ENCODE results near the gene MAN1A1. TPM values are rescaled to one million over a fixed set of nuclear protein-coding genes. Genes with fewer than 3 reads are reported as not detected.

MAN1A1 gene
- polyA plus RNA-seq, 4 donors = 17.7 to 129 (median 34.7) TPM

GRCh38 chr6:119259027-119259426, 90.5 kb downstream of the MAN1A1 start:
- H3K9me3 ChIP-seq (ENCODE audit: control insufficient read depth in 2 of 2, insufficient read depth in 1 of 2, low read depth in 1 of 2, low read length in 1 of 2) = peaks cover 0 to 3% of the 10 kb centered on the region in 2 donors
- no peaks in the 10 kb centered on the region for H3K4me1 ChIP-seq (ENCODE audit: control insufficient read depth in 3 of 3, insufficient read depth in 2 of 3, low read depth in 1 of 3, low read length in 2 of 3)
- H3K27ac ChIP-seq (ENCODE audit: low read depth in 1 of 3, low read length in 2 of 3) = no peak overlapping the region
- DNase-seq = peak; percentile 20 to 60
- WGBS, 3 donors = 8 to 53% (median 17%) methylated on average over 1 of the region's 1 CpG
- FAIRE-seq = peak; percentile 84
- no peak overlapping the region for H3K4me3 ChIP-seq (ENCODE audit: low read depth in 1 of 3, low read length in 3 of 3)
- H3K27me3 ChIP-seq (ENCODE audit: control insufficient read depth in 3 of 3, insufficient read depth in 3 of 3, low read length in 3 of 3) = no peaks in the 10 kb centered on the region
- peaks cover 0 to 4% (median 0%) of the 10 kb centered on the region in 3 donors for H3K36me3 ChIP-seq (ENCODE audit: control insufficient read depth in 3 of 3, insufficient read depth in 2 of 3, low read depth in 1 of 3, low read length in 3 of 3)

- H3K27ac ChIP-seq (ENCODE audit: low read depth in 1 of 3, low read length in 2 of 3) = no peak overlapping the region
- DNase-seq (no peak), FAIRE-seq (no peak)
- H3K4me1 ChIP-seq (ENCODE audit: control insufficient read depth in 3 of 3, insufficient read depth in 2 of 3, low read depth in 1 of 3, low read length in 2 of 3) = no peaks in the 10 kb centered on the region
- 94 to 97% (median 96%) methylated on average over 1 of the region's 1 CpG for WGBS, 3 donors
- peaks cover 0 to 1% of the 10 kb centered on the region in 2 donors for H3K9me3 ChIP-seq (ENCODE audit: control insufficient read depth in 2 of 2, insufficient read depth in 1 of 2, low read depth in 1 of 2, low read length in 1 of 2)
- no peak overlapping the region for H3K4me3 ChIP-seq (ENCODE audit: low read depth in 1 of 3, low read length in 3 of 3)
- H3K36me3 ChIP-seq (ENCODE audit: control insufficient read depth in 3 of 3, insufficient read depth in 2 of 3, low read depth in 1 of 3, low read length in 3 of 3) = peaks cover 0 to 4% (median 0%) of the 10 kb centered on the region in 3 donors
- H3K27me3 ChIP-seq (ENCODE audit: control insufficient read depth in 3 of 3, insufficient read depth in 3 of 3, low read length in 3 of 3) = no peaks in the 10 kb centered on the region
Measured at GRCh38 chr6:119257726-119258125, 91.8 kb downstream of the MAN1A1 start.

- H3K27ac ChIP-seq (ENCODE audit: low read depth in 1 of 3, low read length in 2 of 3) = peak overlapping the region in 1 of 3 donors; percentile 24
- no peaks in the 10 kb centered on the region for H3K4me1 ChIP-seq (ENCODE audit: control insufficient read depth in 3 of 3, insufficient read depth in 2 of 3, low read depth in 1 of 3, low read length in 2 of 3)
- DNase-seq = no peak
- peaks cover 0 to 4% (median 0%) of the 10 kb centered on the region in 3 donors for H3K36me3 ChIP-seq (ENCODE audit: control insufficient read depth in 3 of 3, insufficient read depth in 2 of 3, low read depth in 1 of 3, low read length in 3 of 3)
- H3K27me3 ChIP-seq (ENCODE audit: control insufficient read depth in 3 of 3, insufficient read depth in 3 of 3, low read length in 3 of 3) = no peaks in the 10 kb centered on the region
- 69 to 99% (median 90%) methylated on average over 2 of the region's 2 CpGs for WGBS, 3 donors
- no peak overlapping the region for H3K4me3 ChIP-seq (ENCODE audit: low read depth in 1 of 3, low read length in 3 of 3)
- FAIRE-seq = no peak
- H3K9me3 ChIP-seq (ENCODE audit: control insufficient read depth in 2 of 2, insufficient read depth in 1 of 2, low read depth in 1 of 2, low read length in 1 of 2) = no peaks in the 10 kb centered on the region
Measured at GRCh38 chr6:119256978-119257462, 92.5 kb downstream of the MAN1A1 start.

- no peak for DNase-seq
- Histone ChIP-seq H3K4me1 (ENCODE audit: control insufficient read depth in 3 of 3, insufficient read depth in 2 of 3, low read depth in 1 of 3, low read length in 2 of 3) (no peaks in the 10 kb centered on the region), H3K4me3 (ENCODE audit: low read depth in 1 of 3, low read length in 3 of 3) (no peak overlapping the region), H3K36me3 (ENCODE audit: control insufficient read depth in 3 of 3, insufficient read depth in 2 of 3, low read depth in 1 of 3, low read length in 3 of 3) (peaks cover 0 to 4% (median 0%) of the 10 kb centered on the region in 3 donors), H3K27ac (ENCODE audit: low read depth in 1 of 3, low read length in 2 of 3) (no peak overlapping the region), H3K27me3 (ENCODE audit: control insufficient read depth in 3 of 3, insufficient read depth in 3 of 3, low read length in 3 of 3) (no peaks in the 10 kb centered on the region), H3K9me3 (ENCODE audit: control insufficient read depth in 2 of 2, insufficient read depth in 1 of 2, low read depth in 1 of 2, low read length in 1 of 2) (no peaks in the 10 kb centered on the region)
- no peak for FAIRE-seq
- WGBS, 3 donors = 88 to 95% (median 93%) methylated on average over 5 of the region's 5 CpGs
Measured at GRCh38 chr6:119256392-119256791, 93.2 kb downstream of the MAN1A1 start.

- no peak for FAIRE-seq
- 89 to 92% (median 91%) methylated on average over 3 of the region's 3 CpGs for WGBS, 3 donors
- no peaks in the 10 kb centered on the region for H3K9me3 ChIP-seq (ENCODE audit: control insufficient read depth in 2 of 2, insufficient read depth in 1 of 2, low read depth in 1 of 2, low read length in 1 of 2)
- no peak overlapping the region for H3K4me3 ChIP-seq (ENCODE audit: low read depth in 1 of 3, low read length in 3 of 3)
- H3K36me3 ChIP-seq (ENCODE audit: control insufficient read depth in 3 of 3, insufficient read depth in 2 of 3, low read depth in 1 of 3, low read length in 3 of 3) = peaks cover 0 to 4% (median 0%) of the 10 kb centered on the region in 3 donors
- H3K27me3 ChIP-seq (ENCODE audit: control insufficient read depth in 3 of 3, insufficient read depth in 3 of 3, low read length in 3 of 3) = no peaks in the 10 kb centered on the region
- DNase-seq = no peak
- no peak overlapping the region for H3K27ac ChIP-seq (ENCODE audit: low read depth in 1 of 3, low read length in 2 of 3)
- H3K4me1 ChIP-seq (ENCODE audit: control insufficient read depth in 3 of 3, insufficient read depth in 2 of 3, low read depth in 1 of 3, low read length in 2 of 3) = no peaks in the 10 kb centered on the region
Measured at GRCh38 chr6:119255492-119255891, 94.1 kb downstream of the MAN1A1 start.

GRCh38 chr6:119250036-119250435, 99.5 kb downstream of the MAN1A1 start:
- Histone ChIP-seq H3K27me3 (ENCODE audit: control insufficient read depth in 3 of 3, insufficient read depth in 3 of 3, low read length in 3 of 3) (no peaks in the 10 kb centered on the region), H3K27ac (ENCODE audit: low read depth in 1 of 3, low read length in 2 of 3) (no peak overlapping the region), H3K4me1 (ENCODE audit: control insufficient read depth in 3 of 3, insufficient read depth in 2 of 3, low read depth in 1 of 3, low read length in 2 of 3) (no peaks in the 10 kb centered on the region), H3K4me3 (ENCODE audit: low read depth in 1 of 3, low read length in 3 of 3) (no peak overlapping the region), H3K36me3 (ENCODE audit: control insufficient read depth in 3 of 3, insufficient read depth in 2 of 3, low read depth in 1 of 3, low read length in 3 of 3) (peaks cover 2 to 9% (median 9%) of the 10 kb centered on the region in 3 donors), H3K9me3 (ENCODE audit: control insufficient read depth in 2 of 2, insufficient read depth in 1 of 2, low read depth in 1 of 2, low read length in 1 of 2) (no peaks in the 10 kb centered on the region)
- WGBS, 3 donors = 96 to 98% (median 97%) methylated on average over 2 of the region's 2 CpGs
- no peak for DNase-seq
- no peak for FAIRE-seq

GRCh38 chr6:119249319-119249718, 100.2 kb downstream of the MAN1A1 start:
- Histone ChIP-seq H3K27ac (ENCODE audit: low read depth in 1 of 3, low read length in 2 of 3) (no peak overlapping the region), H3K36me3 (ENCODE audit: control insufficient read depth in 3 of 3, insufficient read depth in 2 of 3, low read depth in 1 of 3, low read length in 3 of 3) (peaks cover 2 to 9% (median 9%) of the 10 kb centered on the region in 3 donors), H3K4me1 (ENCODE audit: control insufficient read depth in 3 of 3, insufficient read depth in 2 of 3, low read depth in 1 of 3, low read length in 2 of 3) (no peaks in the 10 kb centered on the region), H3K27me3 (ENCODE audit: control insufficient read depth in 3 of 3, insufficient read depth in 3 of 3, low read length in 3 of 3) (no peaks in the 10 kb centered on the region), H3K9me3 (ENCODE audit: control insufficient read depth in 2 of 2, insufficient read depth in 1 of 2, low read depth in 1 of 2, low read length in 1 of 2) (no peaks in the 10 kb centered on the region), H3K4me3 (ENCODE audit: low read depth in 1 of 3, low read length in 3 of 3) (no peak overlapping the region)
- DNase-seq (no peak), FAIRE-seq (no peak)
- 91 to 97% (median 96%) methylated on average over 4 of the region's 4 CpGs for WGBS, 3 donors

- peaks cover 2 to 9% (median 7%) of the 10 kb centered on the region in 3 donors for H3K36me3 ChIP-seq (ENCODE audit: control insufficient read depth in 3 of 3, insufficient read depth in 2 of 3, low read depth in 1 of 3, low read length in 3 of 3)
- no peak overlapping the region for H3K4me3 ChIP-seq (ENCODE audit: low read depth in 1 of 3, low read length in 3 of 3)
- no peaks in the 10 kb centered on the region for H3K4me1 ChIP-seq (ENCODE audit: control insufficient read depth in 3 of 3, insufficient read depth in 2 of 3, low read depth in 1 of 3, low read length in 2 of 3)
- WGBS, 3 donors = 83 to 91% (median 88%) methylated on average over 3 of the region's 3 CpGs
- H3K9me3 ChIP-seq (ENCODE audit: control insufficient read depth in 2 of 2, insufficient read depth in 1 of 2, low read depth in 1 of 2, low read length in 1 of 2) = no peaks in the 10 kb centered on the region
- no peak overlapping the region for H3K27ac ChIP-seq (ENCODE audit: low read depth in 1 of 3, low read length in 2 of 3)
- FAIRE-seq = no peak
- no peaks in the 10 kb centered on the region for H3K27me3 ChIP-seq (ENCODE audit: control insufficient read depth in 3 of 3, insufficient read depth in 3 of 3, low read length in 3 of 3)
- no peak for DNase-seq
Measured at GRCh38 chr6:119247504-119247903, 102.1 kb downstream of the MAN1A1 start.

- no peaks in the 10 kb centered on the region for H3K9me3 ChIP-seq (ENCODE audit: control insufficient read depth in 2 of 2, insufficient read depth in 1 of 2, low read depth in 1 of 2, low read length in 1 of 2)
- peaks cover 0 to 10% (median 0%) of the 10 kb centered on the region in 3 donors for H3K4me1 ChIP-seq (ENCODE audit: control insufficient read depth in 3 of 3, insufficient read depth in 2 of 3, low read depth in 1 of 3, low read length in 2 of 3)
- peaks cover 2 to 6% (median 5%) of the 10 kb centered on the region in 3 donors for H3K36me3 ChIP-seq (ENCODE audit: control insufficient read depth in 3 of 3, insufficient read depth in 2 of 3, low read depth in 1 of 3, low read length in 3 of 3)
- no peak overlapping the region for H3K27ac ChIP-seq (ENCODE audit: low read depth in 1 of 3, low read length in 2 of 3)
- FAIRE-seq (no peak), DNase-seq (no peak)
- 40 to 85% (median 73%) methylated on average over 2 of the region's 2 CpGs for WGBS, 3 donors
- no peaks in the 10 kb centered on the region for H3K27me3 ChIP-seq (ENCODE audit: control insufficient read depth in 3 of 3, insufficient read depth in 3 of 3, low read length in 3 of 3)
- no peak overlapping the region for H3K4me3 ChIP-seq (ENCODE audit: low read depth in 1 of 3, low read length in 3 of 3)
Measured at GRCh38 chr6:119243657-119244056, 105.9 kb downstream of the MAN1A1 start.
